Measurements from ENCODE around the gene IGFBP4.

Gene IGFBP4

GRCh38 chr17:40432864-40433528, 10.3 kb upstream of the IGFBP4 start:
- DNase-seq = no peak

- no peak for DNase-seq
Measured at GRCh38 chr17:40433551-40434415, 9.5 kb upstream of the IGFBP4 start.

GRCh38 chr17:40436636-40437035, 6.6 kb upstream of the IGFBP4 start:
- DNase-seq = no peak

GRCh38 chr17:40437095-40437732, 6.0 kb upstream of the IGFBP4 start:
- DNase-seq = no peak

- DNase-seq = no peak
Measured at GRCh38 chr17:40440166-40440565, 3.1 kb upstream of the IGFBP4 start.

GRCh38 chr17:40442392-40443195, 656 bp upstream of the IGFBP4 start:
- DNase-seq = no peak

GRCh38 chr17:40443988-40444899, 994 bp downstream of the IGFBP4 start:
- no peak for DNase-seq

- DNase-seq = no peak
Measured at GRCh38 chr17:40445751-40446468, 2.7 kb downstream of the IGFBP4 start.

- DNase-seq = no peak
Measured at GRCh38 chr17:40447148-40447644, 3.9 kb downstream of the IGFBP4 start.

- DNase-seq = no peak
Measured at GRCh38 chr17:40447806-40448205, 4.6 kb downstream of the IGFBP4 start.

- DNase-seq = no peak
Measured at GRCh38 chr17:40448213-40448638, 5.0 kb downstream of the IGFBP4 start.

- DNase-seq = peak; percentile 86
Measured at GRCh38 chr17:40448639-40449261, 5.5 kb downstream of the IGFBP4 start.

- DNase-seq = no peak
Measured at GRCh38 chr17:40450175-40450574, 6.9 kb downstream of the IGFBP4 start.

- no peak for DNase-seq
Measured at GRCh38 chr17:40451420-40451819, 8.2 kb downstream of the IGFBP4 start.

- DNase-seq = no peak
Measured at GRCh38 chr17:40452216-40452787, 9.1 kb downstream of the IGFBP4 start.

GRCh38 chr17:40452921-40453378, 9.7 kb downstream of the IGFBP4 start:
- DNase-seq = no peak

- no peak for DNase-seq
Measured at GRCh38 chr17:40453881-40454612, 10.8 kb downstream of the IGFBP4 start.

GRCh38 chr17:40454613-40454995, 11.4 kb downstream of the IGFBP4 start:
- DNase-seq = no peak

GRCh38 chr17:40456396-40456951, 13.2 kb downstream of the IGFBP4 start:
- no peak for DNase-seq
